Kidney (tissue), 14 donors: ENCODE data around the gene ZNF320. TPM values are rescaled to one million over a fixed set of nuclear protein-coding genes. Genes with fewer than 3 reads are reported as not detected.
"Not testable (repeated sequence)": the region's sequence is repeated elsewhere in the genome, so short reads cannot be mapped to it uniquely, and the experiment has no call there.

Source experiments
- DNase-seq, 5 donors: peaks; one replicate each; pipeline ENCODE4 v3.0.0-alpha.2; 2013 to 2020
- FAIRE-seq: peaks from 2 replicates; lab custom pipeline; 2012; peaks lifted over from hg19 to GRCh38; lab: Jason Lieb, UNC
- H3K27ac ChIP-seq, 2 donors: one replicate each; pipeline ENCODE4 v1.7.0; 2013; ENCODE audit warnings: low read depth in 2 of 2, low read length in 2 of 2, inconsistent platforms in 1 of 2
- H3K27me3 ChIP-seq: one replicate; pipeline ENCODE4 v1.7.1; 2013; ENCODE audit warnings: low read length, inconsistent platforms; ENCODE audit not compliant: control insufficient read depth, insufficient read depth
- H3K36me3 ChIP-seq, 3 donors: one replicate each; pipeline versions ENCODE4 v1.7.0 to v1.7.1; 2013; ENCODE audit warnings: low read length in 3 of 3, control low read depth in 1 of 3, inconsistent platforms in 1 of 3; ENCODE audit not compliant: insufficient read depth in 3 of 3, control insufficient read depth in 2 of 3
- H3K4me1 ChIP-seq, 3 donors: one replicate each; pipeline versions ENCODE4 v1.7.0 to v1.7.1; 2013; ENCODE audit warnings: low read length in 3 of 3, inconsistent platforms in 1 of 3, low read depth in 1 of 3; ENCODE audit not compliant: control insufficient read depth in 2 of 3, insufficient read depth in 2 of 3
- H3K4me3 ChIP-seq, 3 donors: one replicate each; pipeline versions ENCODE4 v1.7.0 to v1.8.1; 2013; ENCODE audit warnings: low read length in 3 of 3, control low read depth in 1 of 3, inconsistent platforms in 1 of 3
- H3K9ac ChIP-seq, 3 donors: one replicate each; pipeline versions ENCODE4 v1.7.0 to v1.7.1; 2013; ENCODE audit warnings: low read length in 3 of 3, control low read depth in 1 of 3, inconsistent platforms in 1 of 3
- H3K9me3 ChIP-seq, 3 donors: one replicate each; pipeline versions ENCODE4 v1.7.0 to v1.7.1; 2013; ENCODE audit warnings: low read length in 3 of 3, control low read depth in 1 of 3, inconsistent platforms in 1 of 3; ENCODE audit not compliant: control insufficient read depth in 2 of 3, insufficient read depth in 1 of 3
- CTCF ChIP-seq: IDR thresholded peaks from 3 replicates; pipeline ENCODE4 v1.5.1; 2012; ENCODE audit warnings: mild to moderate bottlenecking, moderate library complexity, borderline replicate concordance; ENCODE audit not compliant: insufficient read depth; ENCODE audit errors: extremely low read depth
- intact Hi-C: fragments of 100-400 bp; cut with DNase I; formaldehyde crosslinking; loops from one replicate; pipeline ENCODE4 v1.11.1; 2022
- polyA plus RNA-seq: library from polyadenylated mRNA; stranded (reverse); fragments of 350-450 nt; fragmentation: Illumina TruSeq; extraction: RNeasy Lipid Tissue Mini Kit (QIAGEN cat#74804); gene quantifications from one replicate; pipeline ENCODE4 v1.2.3, GENCODE V29; 2014; ENCODE audit warnings: low read depth, low replicate concordance; ENCODE audit not compliant: insufficient read depth
- total RNA-seq: library from RNA; stranded (reverse); fragmentation: NEBNext Ultra II Directional; extraction: Animal tissue kit (Norgen Biotek cat#: 25700); gene quantifications from one replicate; pipeline ENCODE4 v1.2.1, GENCODE V29; 2021
- donor health status: control.
- donor health status: control.
- donor health status: control.
- donor health status: control.
- donor health status: control.
- donor health status: DM: yes; HTN: yes; CAD: no.
- donor health status: Normal renal cell carcinoma (clear cell type).

The ZNF320 gene
- total and polyA plus RNA-seq, 2 donors from 2014 or later: 3.2 to 25.8 TPM

- H3K36me3 ChIP-seq: no peaks in the 10 kb centered on the region
- intact Hi-C loops: no loop called here
- H3K27ac ChIP-seq: peak overlapping the region in 1 of 2 donors; percentile 34
- no peak overlapping the region for H3K4me3 ChIP-seq
- no peak for DNase-seq
- H3K4me1 ChIP-seq: peaks cover 0 to 16% (median 5%) of the 10 kb centered on the region in 3 donors
- no peaks in the 10 kb centered on the region for H3K27me3 ChIP-seq
- H3K9ac ChIP-seq: no peak overlapping the region
- H3K9me3 ChIP-seq: no peaks in the 10 kb centered on the region
- FAIRE-seq: no peak
- no peak for TF ChIP-seq CTCF
These were observed 38.0 kb upstream of the ZNF320 start for GRCh38 chr19:52935434-52935833.

GRCh38 chr19:52924641-52925040 is 27.2 kb upstream of the ZNF320 start:
- intact Hi-C loops, H3K27me3 ChIP-seq, DNase-seq, H3K9me3 ChIP-seq, H3K36me3 ChIP-seq, H3K9ac ChIP-seq, H3K27ac ChIP-seq, H3K4me1 ChIP-seq, FAIRE-seq, H3K4me3 ChIP-seq: not testable (repeated sequence)

DNA sequence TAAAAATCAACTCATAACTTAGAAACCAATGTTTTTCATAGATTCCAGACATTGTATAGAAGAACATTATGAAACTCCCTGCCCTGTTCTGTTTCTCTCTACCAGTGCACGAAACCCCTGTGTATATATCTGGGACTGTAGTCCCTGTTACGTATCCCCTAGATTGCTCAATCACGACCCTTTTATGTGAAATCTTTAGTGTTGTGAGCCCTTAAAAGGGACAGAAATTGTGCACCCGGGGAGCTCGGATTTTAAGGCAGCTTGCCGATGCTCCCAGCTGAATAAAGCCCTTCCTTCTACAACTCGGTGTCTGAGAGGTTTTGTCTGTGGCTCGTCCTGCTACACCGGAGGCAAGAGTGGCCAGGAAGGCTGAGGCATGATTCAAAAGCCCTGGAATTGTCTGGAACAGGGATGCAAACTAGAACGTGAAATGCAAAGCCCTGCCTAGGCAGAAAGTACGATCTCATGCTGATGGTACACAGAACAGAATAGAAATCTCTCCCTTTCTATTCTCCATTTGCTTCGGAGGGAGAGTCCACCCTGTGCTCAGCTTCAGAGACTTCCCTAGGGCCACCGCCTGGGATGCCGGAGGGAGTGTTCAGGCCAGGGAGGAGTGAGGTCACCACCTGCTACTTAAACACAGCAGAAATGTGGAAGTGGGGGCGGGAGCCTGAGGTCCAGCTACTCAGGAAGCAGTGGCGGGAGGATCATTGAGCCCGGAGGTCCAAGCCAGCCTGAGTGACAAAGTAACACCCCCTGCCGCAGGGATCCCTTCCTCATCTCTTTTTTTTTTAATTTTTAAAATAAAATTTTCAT is 26.6 kb upstream of the ZNF320 start:
- peak overlapping the region in 1 of 3 donors; percentile 34 for H3K9ac ChIP-seq
- H3K4me3 ChIP-seq: peak overlapping the region; percentile 29 to 94 (median 91)
- FAIRE-seq (no peak), DNase-seq (peak in 3 of 5 donors; percentile 29 to 84 (median 58))
- H3K27ac ChIP-seq: peak overlapping the region; percentile 51 to 69
- intact Hi-C loops: no loop called here
- no peaks in the 10 kb centered on the region for H3K27me3 ChIP-seq
- H3K9me3 ChIP-seq: no peaks in the 10 kb centered on the region
- H3K4me1 ChIP-seq: peaks cover 0 to 5% (median 0%) of the 10 kb centered on the region in 3 donors
- H3K36me3 ChIP-seq: peaks cover 0 to 2% (median 0%) of the 10 kb centered on the region in 3 donors
- no peak for TF ChIP-seq CTCF
